DOHH2 (cell line): ENCODE measurements around the gene LARGE1.

Experiments used
- H3F3A ChIP-seq: fragments of 200-600 bp; sonication (generic), shearing (Covaris generic); 2 replicates; pipeline ENCODE4 v1.6.0; 2016; ENCODE audit warnings: antibody characterized with exemption, mild to moderate bottlenecking; ENCODE audit not compliant: control insufficient read depth, insufficient read depth
- H3K27ac ChIP-seq: fragments of 200-600 bp; sonication (generic); 2 replicates; pipeline ENCODE4 v1.5.1; 2014; ENCODE audit warnings: low read depth, mild to moderate bottlenecking, low read length, moderate library complexity
- H3K27me3 ChIP-seq: fragments of 200-600 bp; sonication (generic); 2 replicates; pipeline ENCODE4 v1.6.1; 2014; ENCODE audit warnings: mild to moderate bottlenecking, low read length, mixed read lengths; ENCODE audit not compliant: control insufficient read depth
- H3K36me3 ChIP-seq: fragments of 200-600 bp; sonication (generic); 2 replicates; pipeline ENCODE4 v1.6.1; 2014; ENCODE audit warnings: mild to moderate bottlenecking, low read length, moderate library complexity, mixed read lengths; ENCODE audit not compliant: control insufficient read depth
- H3K4me1 ChIP-seq: fragments of 200-600 bp; sonication (generic); 2 replicates; pipeline ENCODE4 v1.6.1; 2014; ENCODE audit warnings: mild to moderate bottlenecking, low read length, mixed read lengths; ENCODE audit not compliant: control insufficient read depth
- H3K4me2 ChIP-seq: fragments of 200-600 bp; sonication (generic); 2 replicates; pipeline ENCODE4 v1.6.0; 2014; ENCODE audit warnings: mild to moderate bottlenecking, low read length, moderate library complexity
- H3K4me3 ChIP-seq: fragments of 200-600 bp; sonication (generic); 2 replicates; pipeline ENCODE4 v1.5.1; 2014; ENCODE audit warnings: mild to moderate bottlenecking, low read length, mixed read lengths
- H3K79me2 ChIP-seq: fragments of 200-600 bp; sonication (generic); 2 replicates; pipeline ENCODE4 v1.6.1; 2014; ENCODE audit warnings: mild to moderate bottlenecking, low read length, mixed read lengths; ENCODE audit not compliant: control insufficient read depth
- H3K9me2 ChIP-seq: fragments of 200-600 bp; sonication (generic); replicated peaks from 2 replicates; pipeline ENCODE4 v1.6.1; 2014; ENCODE audit warnings: mild to moderate bottlenecking, low read length, mixed read lengths; ENCODE audit not compliant: control insufficient read depth
- H3K9me3 ChIP-seq: fragments of 200-600 bp; sonication (generic); 2 replicates; pipeline ENCODE4 v1.6.1; 2014; ENCODE audit warnings: antibody characterized with exemption, low read length, mixed read lengths; ENCODE audit not compliant: control insufficient read depth, insufficient read depth
- H4K20me1 ChIP-seq: fragments of 200-600 bp; sonication (generic); 2 replicates; pipeline ENCODE4 v1.6.0; 2014; ENCODE audit warnings: low read depth, mild to moderate bottlenecking, antibody characterized with exemption, low read length, moderate library complexity; ENCODE audit not compliant: control insufficient read depth, insufficient read depth
- CTCF ChIP-seq: fragments of 200-600 bp; sonication (generic); IDR thresholded peaks from one replicate; pipeline ENCODE4 v1.5.1; 2014; ENCODE audit warnings: antibody characterized with exemption, mild to moderate bottlenecking, low read depth, low read length; ENCODE audit not compliant: poor library complexity, severe bottlenecking
- EZH2phosphoT487 ChIP-seq: fragments of 200-600 bp; sonication (generic); IDR thresholded peaks from 2 replicates; pipeline ENCODE4 v1.6.1; 2017; ENCODE audit warnings: borderline replicate concordance, mild to moderate bottlenecking, antibody characterized with exemption, low read length, moderate library complexity, mixed read lengths

The LARGE1 gene

GRCh38 chr22:33697640-33698039, 222.6 kb downstream of the LARGE1 start:
- H3K9me3 ChIP-seq: no peaks in the 10 kb centered on the region
- H4K20me1 ChIP-seq: no peaks in the 10 kb centered on the region
- no peak overlapping the region for H3K4me3 ChIP-seq
- no peaks in the 10 kb centered on the region for H3F3A ChIP-seq
- H3K79me2 ChIP-seq: no peaks in the 10 kb centered on the region
- no peaks in the 10 kb centered on the region for H3K27me3 ChIP-seq
- H3K27ac ChIP-seq: no peak overlapping the region
- no peaks in the 10 kb centered on the region for H3K4me1 ChIP-seq
- TF ChIP-seq CTCF (no peak), EZH2phosphoT487 (no peak)
- H3K4me2 ChIP-seq: no peak overlapping the region
- no peaks in the 10 kb centered on the region for H3K9me2 ChIP-seq
- no peaks in the 10 kb centered on the region for H3K36me3 ChIP-seq

- Histone ChIP-seq H3K27ac (no peak overlapping the region), H3K4me2 (no peak overlapping the region), H3F3A (no peaks in the 10 kb centered on the region), H3K79me2 (no peaks in the 10 kb centered on the region), H3K27me3 (no peaks in the 10 kb centered on the region), H3K4me3 (no peak overlapping the region), H3K9me2 (no peaks in the 10 kb centered on the region), H4K20me1 (no peaks in the 10 kb centered on the region), H3K36me3 (no peaks in the 10 kb centered on the region), H3K4me1 (no peaks in the 10 kb centered on the region), H3K9me3 (no peaks in the 10 kb centered on the region)
- no peak for TF ChIP-seq EZH2phosphoT487
- TF ChIP-seq CTCF: no peak
These were observed 229.1 kb downstream of the LARGE1 start for GRCh38 chr22:33691057-33691630.

GRCh38 chr22:33688903-33689302, 231.4 kb downstream of the LARGE1 start:
- TF ChIP-seq CTCF (no peak), EZH2phosphoT487 (no peak)

More at GRCh38 chr22:33688903-33689302, 231.4 kb downstream of the LARGE1 start:
- Histone ChIP-seq H3K36me3 (no peaks in the 10 kb centered on the region), H3K4me3 (no peak overlapping the region), H3K9me2 (no peaks in the 10 kb centered on the region), H3K27me3 (no peaks in the 10 kb centered on the region), H3K9me3 (no peaks in the 10 kb centered on the region), H4K20me1 (no peaks in the 10 kb centered on the region), H3K27ac (no peak overlapping the region), H3F3A (no peaks in the 10 kb centered on the region), H3K79me2 (no peaks in the 10 kb centered on the region), H3K4me2 (no peak overlapping the region), H3K4me1 (no peaks in the 10 kb centered on the region)
